ENCODE results near the gene AGO1.

AGO1 gene

DNA sequence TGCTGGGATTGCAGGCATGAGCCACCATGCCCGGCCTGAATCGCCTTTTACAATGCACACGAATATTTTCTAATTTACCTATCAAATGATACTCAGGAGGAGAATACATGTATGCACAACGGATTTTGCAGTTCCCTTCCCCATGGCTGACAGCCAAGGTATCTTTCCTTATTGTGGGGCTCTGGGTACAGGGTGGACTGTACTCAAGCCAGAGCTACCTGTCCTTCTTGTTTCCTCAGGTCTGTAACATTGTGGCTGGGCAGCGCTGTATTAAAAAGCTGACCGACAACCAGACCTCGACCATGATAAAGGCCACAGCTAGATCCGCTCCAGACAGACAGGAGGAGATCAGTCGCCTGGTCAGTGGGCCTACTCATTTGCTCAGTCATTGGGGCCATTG lies 18.2 kb downstream of the AGO1 start:
- TF ChIP-seq, protein P1, sequence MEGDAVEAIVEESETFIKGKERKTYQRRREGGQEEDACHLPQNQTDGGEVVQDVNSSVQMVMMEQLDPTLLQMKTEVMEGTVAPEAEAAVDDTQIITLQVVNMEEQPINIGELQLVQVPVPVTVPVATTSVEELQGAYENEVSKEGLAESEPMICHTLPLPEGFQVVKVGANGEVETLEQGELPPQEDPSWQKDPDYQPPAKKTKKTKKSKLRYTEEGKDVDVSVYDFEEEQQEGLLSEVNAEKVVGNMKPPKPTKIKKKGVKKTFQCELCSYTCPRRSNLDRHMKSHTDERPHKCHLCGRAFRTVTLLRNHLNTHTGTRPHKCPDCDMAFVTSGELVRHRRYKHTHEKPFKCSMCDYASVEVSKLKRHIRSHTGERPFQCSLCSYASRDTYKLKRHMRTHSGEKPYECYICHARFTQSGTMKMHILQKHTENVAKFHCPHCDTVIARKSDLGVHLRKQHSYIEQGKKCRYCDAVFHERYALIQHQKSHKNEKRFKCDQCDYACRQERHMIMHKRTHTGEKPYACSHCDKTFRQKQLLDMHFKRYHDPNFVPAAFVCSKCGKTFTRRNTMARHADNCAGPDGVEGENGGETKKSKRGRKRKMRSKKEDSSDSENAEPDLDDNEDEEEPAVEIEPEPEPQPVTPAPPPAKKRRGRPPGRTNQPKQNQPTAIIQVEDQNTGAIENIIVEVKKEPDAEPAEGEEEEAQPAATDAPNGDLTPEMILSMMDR (IDR thresholded peaks at IDR 0.05; ENCODE audit: low read depth, low read length, missing control alignments) = no peak
- DNase-seq = no peak
- in situ Hi-C loops (cut with HindIII; ENCODE audit: low pct_ligation_motif_present, low sequenced_read_pairs) = no loop called here
- Histone ChIP-seq H3K27ac (no peak overlapping the region), H3K4me3 (ENCODE audit: low read depth, low read length) (no peak overlapping the region), H3K27me3 (replicated peaks) (no peaks in the 10 kb centered on the region), H3K36me3 (replicated peaks) (peaks cover 19% of the 10 kb centered on the region)

DNA sequence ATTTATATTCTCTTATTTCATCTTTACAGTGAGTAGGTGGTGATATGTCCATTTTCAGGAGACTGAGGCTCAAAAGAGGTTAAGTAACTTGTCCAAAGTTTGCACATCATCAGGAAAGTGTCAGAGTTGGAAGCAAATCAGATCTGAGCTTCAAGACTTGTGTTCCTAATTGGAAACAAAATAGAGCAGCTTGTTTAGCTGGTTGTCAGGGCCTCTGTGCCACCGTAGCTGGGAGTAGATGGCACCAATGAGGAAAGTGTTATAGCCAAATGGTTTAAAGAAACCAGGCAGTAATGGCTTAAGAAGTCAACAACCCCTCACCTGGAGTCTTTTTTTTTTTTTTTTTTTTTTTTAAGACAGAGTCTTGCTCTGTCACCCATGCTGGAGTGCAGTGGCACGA lies 19.7 kb downstream of the AGO1 start:
- TF ChIP-seq, protein P1 (IDR thresholded peaks at IDR 0.05; ENCODE audit: low read depth, low read length, missing control alignments) = no peak
- Histone ChIP-seq H3K27me3 (replicated peaks) (no peaks in the 10 kb centered on the region), H3K36me3 (replicated peaks) (peaks cover 22% of the 10 kb centered on the region), H3K27ac (no peak overlapping the region), H3K4me3 (ENCODE audit: low read depth, low read length) (no peak overlapping the region)
- in situ Hi-C loops (cut with HindIII; ENCODE audit: low pct_ligation_motif_present, low sequenced_read_pairs) = no loop called here
- DNase-seq = no peak

DNA sequence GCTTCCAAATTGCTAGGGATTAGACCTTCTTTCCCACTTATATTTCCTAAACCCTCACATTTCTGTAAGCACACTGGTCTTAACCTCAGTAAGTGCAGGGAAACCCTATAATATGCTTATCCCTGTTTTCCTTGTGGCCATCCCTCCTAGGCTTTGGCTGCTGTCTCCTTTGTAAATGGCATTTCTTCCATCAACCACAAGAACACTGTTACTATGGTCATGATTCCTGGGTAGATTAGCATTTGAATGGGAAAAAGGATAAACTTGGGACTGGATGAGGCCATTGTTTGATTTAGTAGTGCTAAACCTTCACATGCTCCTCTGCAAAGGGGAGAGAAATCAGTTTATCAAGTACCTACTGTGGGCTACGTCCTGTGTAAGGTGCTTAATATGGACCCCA lies 31.7 kb downstream of the AGO1 start:
- Histone ChIP-seq H3K27ac (no peak overlapping the region), H3K4me3 (ENCODE audit: low read depth, low read length) (no peak overlapping the region), H3K27me3 (replicated peaks) (no peaks in the 10 kb centered on the region), H3K36me3 (replicated peaks) (peaks cover 53% of the 10 kb centered on the region)
- DNase-seq = no peak
- in situ Hi-C loops (cut with HindIII; ENCODE audit: low pct_ligation_motif_present, low sequenced_read_pairs) = no loop called here
- TF ChIP-seq, protein P1 (IDR thresholded peaks at IDR 0.05; ENCODE audit: low read depth, low read length, missing control alignments) = no peak

DNA sequence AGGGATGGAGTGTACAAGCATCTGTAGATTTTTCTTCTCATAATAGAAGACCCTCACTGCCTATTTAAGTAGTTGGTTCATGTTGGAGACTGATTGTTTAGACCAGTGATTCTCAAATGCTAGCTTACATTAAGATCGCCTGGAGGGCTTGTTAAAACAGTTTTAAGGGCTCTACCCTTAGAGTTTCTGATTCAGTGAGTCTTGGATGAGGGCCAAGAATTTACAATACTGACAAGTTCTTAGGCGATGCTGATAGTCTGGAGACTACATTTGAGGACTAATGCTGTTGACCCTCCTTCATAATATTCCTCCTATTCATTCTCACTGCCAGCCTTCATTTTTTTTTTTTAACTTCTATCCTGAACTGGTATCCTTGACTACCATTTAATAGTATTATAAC lies 32.7 kb downstream of the AGO1 start:
- H3K27me3 ChIP-seq (replicated peaks) = no peaks in the 10 kb centered on the region
- in situ Hi-C loops (cut with HindIII; ENCODE audit: low pct_ligation_motif_present, low sequenced_read_pairs) = no loop called here
- no peak for DNase-seq
- no peak overlapping the region for H3K27ac ChIP-seq
- TF ChIP-seq, protein P1 (IDR thresholded peaks at IDR 0.05; ENCODE audit: low read depth, low read length, missing control alignments) = no peak
- no peak overlapping the region for H3K4me3 ChIP-seq (ENCODE audit: low read depth, low read length)
- H3K36me3 ChIP-seq (replicated peaks) = peaks cover 53% of the 10 kb centered on the region

DNA sequence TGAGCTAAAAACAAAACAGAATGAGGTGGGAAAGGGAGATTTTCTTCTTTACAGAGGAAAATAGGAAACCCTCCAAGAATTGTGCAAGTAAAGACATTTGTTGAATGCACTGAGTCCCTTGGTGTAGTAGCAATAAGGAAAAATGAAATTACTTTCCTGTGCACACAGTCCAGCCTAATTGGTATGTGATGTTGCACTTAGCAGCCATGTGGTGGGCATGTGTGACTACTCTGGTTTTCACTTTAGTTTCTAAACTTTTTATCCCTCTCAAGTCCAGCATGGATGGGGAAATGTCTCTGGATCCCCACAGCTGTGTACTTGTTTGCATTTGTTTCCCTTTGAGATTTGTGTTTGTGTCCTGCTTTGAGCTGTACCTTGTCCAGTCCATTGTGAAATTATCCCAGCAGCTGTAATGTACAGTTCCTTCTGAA lies 40.8 kb downstream of the AGO1 start:
- H3K27me3 ChIP-seq (replicated peaks) = no peaks in the 10 kb centered on the region
- DNase-seq = no peak
- no peak overlapping the region for H3K4me3 ChIP-seq (ENCODE audit: low read depth, low read length)
- peaks cover 13% of the 10 kb centered on the region for H3K36me3 ChIP-seq (replicated peaks)
- in situ Hi-C loops (cut with HindIII; ENCODE audit: low pct_ligation_motif_present, low sequenced_read_pairs) = no loop called here
- TF ChIP-seq, protein P1 (IDR thresholded peaks at IDR 0.05; ENCODE audit: low read depth, low read length, missing control alignments) = no peak
- H3K27ac ChIP-seq = no peak overlapping the region

DNA sequence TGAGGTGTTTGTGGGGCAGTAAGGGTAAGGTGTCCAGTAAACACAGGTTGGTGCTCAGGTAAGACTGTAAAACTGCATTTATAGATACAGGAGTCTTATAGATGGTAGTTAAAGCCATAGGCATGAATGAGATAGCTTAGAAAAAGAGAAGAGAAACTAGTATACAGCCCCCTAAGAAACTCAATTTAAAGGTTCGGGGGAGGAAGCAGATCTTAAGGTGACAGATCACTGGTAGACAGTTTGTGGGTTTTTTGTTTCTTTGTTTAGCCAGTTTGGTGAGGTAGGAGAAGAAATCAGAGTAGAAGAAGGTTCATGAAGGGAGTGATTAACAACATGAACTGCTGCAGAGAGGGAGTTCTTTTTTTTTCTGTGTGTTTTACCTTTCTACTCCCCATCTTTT lies 41.8 kb downstream of the AGO1 start:
- no peak for DNase-seq
- Histone ChIP-seq H3K4me3 (ENCODE audit: low read depth, low read length) (no peak overlapping the region), H3K27me3 (replicated peaks) (no peaks in the 10 kb centered on the region), H3K27ac (no peak overlapping the region), H3K36me3 (replicated peaks) (peaks cover 4% of the 10 kb centered on the region)
- in situ Hi-C loops (cut with HindIII; ENCODE audit: low pct_ligation_motif_present, low sequenced_read_pairs) = no loop called here
- TF ChIP-seq, protein P1 (IDR thresholded peaks at IDR 0.05; ENCODE audit: low read depth, low read length, missing control alignments) = no peak

Measured in brain microvascular endothelial cell (primary cell).